ENCODE results near the gene WDR20.

DNA sequence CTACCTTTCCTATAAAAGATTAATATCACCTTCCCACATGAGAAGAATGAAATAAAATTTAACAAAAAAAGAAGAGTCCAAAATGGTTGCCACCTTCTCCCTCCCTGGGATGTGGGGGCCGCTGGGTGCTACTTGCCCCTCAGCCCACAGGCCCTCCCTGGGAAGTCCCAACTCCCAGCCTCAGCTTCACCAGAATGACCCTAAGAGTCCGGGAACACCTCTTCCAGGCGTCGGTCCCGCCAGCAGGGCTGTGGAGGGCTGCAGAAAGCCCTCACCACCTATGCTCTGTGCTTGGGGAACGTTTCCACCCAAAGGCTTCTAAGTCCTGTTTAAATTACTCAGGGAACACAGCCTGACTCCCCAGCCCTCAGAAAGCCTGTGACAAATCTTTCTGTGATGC lies 93.4 kb downstream of the WDR20 start:
- TF ChIP-seq, protein P1, sequence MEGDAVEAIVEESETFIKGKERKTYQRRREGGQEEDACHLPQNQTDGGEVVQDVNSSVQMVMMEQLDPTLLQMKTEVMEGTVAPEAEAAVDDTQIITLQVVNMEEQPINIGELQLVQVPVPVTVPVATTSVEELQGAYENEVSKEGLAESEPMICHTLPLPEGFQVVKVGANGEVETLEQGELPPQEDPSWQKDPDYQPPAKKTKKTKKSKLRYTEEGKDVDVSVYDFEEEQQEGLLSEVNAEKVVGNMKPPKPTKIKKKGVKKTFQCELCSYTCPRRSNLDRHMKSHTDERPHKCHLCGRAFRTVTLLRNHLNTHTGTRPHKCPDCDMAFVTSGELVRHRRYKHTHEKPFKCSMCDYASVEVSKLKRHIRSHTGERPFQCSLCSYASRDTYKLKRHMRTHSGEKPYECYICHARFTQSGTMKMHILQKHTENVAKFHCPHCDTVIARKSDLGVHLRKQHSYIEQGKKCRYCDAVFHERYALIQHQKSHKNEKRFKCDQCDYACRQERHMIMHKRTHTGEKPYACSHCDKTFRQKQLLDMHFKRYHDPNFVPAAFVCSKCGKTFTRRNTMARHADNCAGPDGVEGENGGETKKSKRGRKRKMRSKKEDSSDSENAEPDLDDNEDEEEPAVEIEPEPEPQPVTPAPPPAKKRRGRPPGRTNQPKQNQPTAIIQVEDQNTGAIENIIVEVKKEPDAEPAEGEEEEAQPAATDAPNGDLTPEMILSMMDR (optimal IDR thresholded peaks at IDR 0.05 in 1 of 3, IDR thresholded peaks at IDR 0.05 in 1 of 3, conservative IDR thresholded peaks at IDR 0.05 in 1 of 3; ENCODE audit: extremely low read depth in 1 of 3, insufficient read depth in 2 of 3, low read length in 3 of 3), result no peak
- TF ChIP-seq EZH2 (IDR thresholded peaks at IDR 0.05; ENCODE audit: low read length), result no peak
